ENCODE results near the gene DNAJA3.

- TF ChIP-seq POLR2A (IDR thresholded peaks at IDR 0.05; ENCODE audit: low read length) (no peak), GATA1 (IDR thresholded peaks at IDR 0.05; ENCODE audit: low read depth, low read length) (no peak)
Measured at GRCh38 chr16:4410335-4411075, 15.2 kb upstream of the DNAJA3 start.

Data from erythroblast (primary cell).